Breast epithelium (tissue), 4 donors: ENCODE data around the gene PPM1H. TPM values are rescaled to one million over a fixed set of nuclear protein-coding genes. Genes with fewer than 3 reads are reported as not detected.

Source experiments
- DNase-seq, 2 donors: peaks; one replicate each; pipeline ENCODE4 v3.0.0-alpha.2; 2019; ENCODE audit warnings: low spot score in 2 of 2
- H3K27ac ChIP-seq, 2 donors: fragments of 200-600 bp; sonication (generic) in 1 of 2; one replicate each; pipeline ENCODE4 v1.5.1; 2016 to 2019; ENCODE audit warnings: mild to moderate bottlenecking in 1 of 2
- H3K27me3 ChIP-seq, 2 donors: fragments of 200-600 bp; sonication (generic) in 1 of 2; one replicate each; pipeline versions ENCODE4 v1.5.1 to v1.6.0; 2017 to 2019; ENCODE audit warnings: control low read depth in 1 of 2, mild to moderate bottlenecking in 1 of 2
- H3K36me3 ChIP-seq: fragments of 200-600 bp; one replicate; pipeline ENCODE4 v1.5.1; 2019
- H3K4me1 ChIP-seq, 2 donors: fragments of 200-600 bp; sonication (generic); one replicate each; pipeline ENCODE4 v1.5.1; 2016 to 2019; ENCODE audit warnings: control low read depth in 1 of 2
- H3K4me3 ChIP-seq, 3 donors: fragments of 200-600 bp; sonication (generic); 1 replicate in 2 of 3; 2 replicates in 1 of 3; pipeline ENCODE4 v1.5.1; 2016 to 2019; ENCODE audit warnings: mild to moderate bottlenecking in 3 of 3, moderate library complexity in 2 of 3
- H3K9me3 ChIP-seq, 2 donors: fragments of 200-600 bp; sonication (generic) in 1 of 2; one replicate each; pipeline ENCODE4 v1.5.1; 2016 to 2019; ENCODE audit warnings: control low read depth in 1 of 2
- CTCF ChIP-seq, 3 donors: fragments of 450-650 bp; IDR thresholded peaks; one replicate each; pipeline ENCODE4 v1.5.1; 2016 to 2017; ENCODE audit warnings: antibody characterized with exemption in 3 of 3, mild to moderate bottlenecking in 3 of 3, moderate library complexity in 3 of 3
- POLR2A ChIP-seq: fragments of 450-650 bp; IDR thresholded peaks from one replicate; pipeline ENCODE4 v1.6.1; 2016; ENCODE audit warnings: antibody characterized with exemption, mild to moderate bottlenecking, moderate library complexity
- POLR2AphosphoS5 ChIP-seq, 3 donors: sonication (generic); formaldehyde crosslinking; IDR thresholded peaks; one replicate each; pipeline ENCODE4 v1.6.1; 2017; ENCODE audit warnings: antibody characterized with exemption in 3 of 3
- intact Hi-C: fragments of 100-400 bp; cut with DNase I; formaldehyde crosslinking; loops from one replicate; pipeline ENCODE4 v1.15.1; 2023; ENCODE audit warnings: low total_unique reads
- total RNA-seq, 3 donors: library from RNA; depleted of rRNA; stranded (reverse); fragments of >200 nt; gene quantifications; one replicate each; pipeline ENCODE4 v1.1.0, GENCODE V29; 2016

PPM1H gene
- total RNA-seq, 3 donors from 2014 or later = 2.2 to 15.4 (median 13.5) TPM

GRCh38 chr12:62931477-62931876, 3.5 kb downstream of the PPM1H start:
- H3K27me3 ChIP-seq = no peaks in the 10 kb centered on the region
- H3K4me1 ChIP-seq = no peaks in the 10 kb centered on the region
- DNase-seq = no peak
- H3K36me3 ChIP-seq = no peaks in the 10 kb centered on the region
- intact Hi-C loops = no loop called here
- no peak overlapping the region for H3K27ac ChIP-seq
- H3K9me3 ChIP-seq = no peaks in the 10 kb centered on the region
- H3K4me3 ChIP-seq = no peak overlapping the region
- TF ChIP-seq CTCF (IDR thresholded peaks at IDR 0.05) (no peak), POLR2AphosphoS5 (IDR thresholded peaks at IDR 0.05) (no peak), POLR2A (no peak)

GRCh38 chr12:62930546-62931425, 4.2 kb downstream of the PPM1H start:
- intact Hi-C loops = no loop called here
- TF ChIP-seq POLR2A = no peak
- no peak for TF ChIP-seq CTCF (IDR thresholded peaks at IDR 0.05)
- TF ChIP-seq POLR2AphosphoS5 (IDR thresholded peaks at IDR 0.05) = no peak
- Histone ChIP-seq H3K27ac (no peak overlapping the region), H3K4me3 (no peak overlapping the region), H3K36me3 (no peaks in the 10 kb centered on the region), H3K9me3 (no peaks in the 10 kb centered on the region), H3K4me1 (no peaks in the 10 kb centered on the region), H3K27me3 (no peaks in the 10 kb centered on the region)
- no peak for DNase-seq

GRCh38 chr12:62928632-62929031, 6.3 kb downstream of the PPM1H start:
- H3K36me3 ChIP-seq = no peaks in the 10 kb centered on the region
- no peak for TF ChIP-seq CTCF (IDR thresholded peaks at IDR 0.05)
- TF ChIP-seq POLR2A = no peak
- no peak for TF ChIP-seq POLR2AphosphoS5 (IDR thresholded peaks at IDR 0.05)
- intact Hi-C loops = no loop called here

GRCh38 chr12:62925680-62926079, 9.3 kb downstream of the PPM1H start:
- no peaks in the 10 kb centered on the region for H3K36me3 ChIP-seq
- H3K4me1 ChIP-seq = no peaks in the 10 kb centered on the region
- H3K27me3 ChIP-seq = no peaks in the 10 kb centered on the region
- no peak overlapping the region for H3K27ac ChIP-seq
- intact Hi-C loops = no loop called here
- TF ChIP-seq CTCF (IDR thresholded peaks at IDR 0.05) (no peak), POLR2AphosphoS5 (IDR thresholded peaks at IDR 0.05) (no peak), POLR2A (no peak)
- no peak overlapping the region for H3K4me3 ChIP-seq
- H3K9me3 ChIP-seq = no peaks in the 10 kb centered on the region
- DNase-seq = no peak

More at GRCh38 chr12:62928632-62929031, 6.3 kb downstream of the PPM1H start:
- no peak overlapping the region for H3K4me3 ChIP-seq
- H3K4me1 ChIP-seq = no peaks in the 10 kb centered on the region
- no peak for DNase-seq
- H3K27ac ChIP-seq = no peak overlapping the region
- H3K27me3 ChIP-seq = no peaks in the 10 kb centered on the region
- no peaks in the 10 kb centered on the region for H3K9me3 ChIP-seq

- TF ChIP-seq POLR2A (no peak), CTCF (IDR thresholded peaks at IDR 0.05) (no peak), POLR2AphosphoS5 (IDR thresholded peaks at IDR 0.05) (no peak)
- intact Hi-C loops = no loop called here
These were observed 10.9 kb downstream of the PPM1H start for GRCh38 chr12:62924084-62924483.

More at GRCh38 chr12:62924084-62924483, 10.9 kb downstream of the PPM1H start:
- Histone ChIP-seq H3K36me3 (no peaks in the 10 kb centered on the region), H3K27me3 (no peaks in the 10 kb centered on the region), H3K27ac (no peak overlapping the region), H3K4me1 (no peaks in the 10 kb centered on the region), H3K9me3 (no peaks in the 10 kb centered on the region), H3K4me3 (no peak overlapping the region)
- no peak for DNase-seq
